HepG2 (cell line): ENCODE results near the gene APCDD1L. TPM values are rescaled to one million over a fixed set of nuclear protein-coding genes. Genes with fewer than 3 reads are reported as not detected.
A peak's percentile ranks its signal among the peaks of the same experiment; 100 is the strongest.

Experiments
- AGO2 ChIP-seq: fragments of 200-400 bp; formaldehyde crosslinking; optimal IDR thresholded peaks from 2 replicates; pipeline ENCODE3; 2017; ENCODE audit warnings: mild to moderate bottlenecking, low read depth, low read length, moderate library complexity
- AKAP8 ChIP-seq: sonication (generic); formaldehyde crosslinking; IDR thresholded peaks from 2 replicates; pipeline ENCODE4 v1.5.1; 2020; ENCODE audit warnings: mild to moderate bottlenecking, missing genetic modification reagents
- BRCA1 ChIP-seq: sonication (generic); formaldehyde crosslinking; IDR thresholded peaks from 2 replicates; pipeline ENCODE4 v1.4.0; 2020; ENCODE audit warnings: missing genetic modification reagents
- KDM3A ChIP-seq: IDR thresholded peaks from 2 replicates; pipeline ENCODE4 v1.6.1; 2018; ENCODE audit warnings: low read depth, missing compliant biosample characterization
- REPIN1 ChIP-seq: sonication (generic); formaldehyde crosslinking; IDR thresholded peaks from 2 replicates; pipeline ENCODE4 v1.8.0; 2022; ENCODE audit warnings: missing genetic modification reagents, low read depth, mild to moderate bottlenecking, borderline replicate concordance
- SALL1 ChIP-seq: sonication (generic); formaldehyde crosslinking; IDR thresholded peaks from 2 replicates; pipeline ENCODE4 v1.8.0; 2022; ENCODE audit warnings: mild to moderate bottlenecking, missing genetic modification reagents
- SMAD3 ChIP-seq: sonication (generic); formaldehyde crosslinking; IDR thresholded peaks from 2 replicates; pipeline ENCODE4 v1.4.0; 2020; ENCODE audit warnings: missing genetic modification reagents
- TCF7L2 ChIP-seq: IDR thresholded peaks from 2 replicates; pipeline ENCODE4 v1.6.1; 2011; ENCODE audit warnings: mild to moderate bottlenecking, low read depth, low read length, moderate library complexity
- ZBTB3 ChIP-seq: sonication (generic); formaldehyde crosslinking; IDR thresholded peaks from 2 replicates; pipeline ENCODE4 v1.4.0; 2020; ENCODE audit warnings: low read depth, mild to moderate bottlenecking, moderate library complexity, missing genetic modification reagents, borderline replicate concordance
- ZC3H13 ChIP-seq: sonication (generic); formaldehyde crosslinking; IDR thresholded peaks from 2 replicates; pipeline ENCODE4 v1.8.1; 2023; ENCODE audit warnings: mild to moderate bottlenecking, missing genetic modification reagents, moderate library complexity
- ZFAT ChIP-seq: sonication (generic); formaldehyde crosslinking; conservative IDR thresholded peaks from 2 replicates; pipeline ENCODE4 v1.8.1; 2023; ENCODE audit warnings: missing genetic modification reagents, inconsistent platforms
- ZNF12 ChIP-seq: sonication (generic); formaldehyde crosslinking; IDR thresholded peaks from 2 replicates; pipeline ENCODE4 v1.5.0; 2020; ENCODE audit warnings: missing genetic modification reagents
- ZNF205 ChIP-seq: IDR thresholded peaks from 2 replicates; pipeline ENCODE4 v1.6.1; 2018; ENCODE audit warnings: missing biosample characterization, missing genetic modification reagents
- ZNF326 ChIP-seq: sonication (generic); formaldehyde crosslinking; IDR thresholded peaks from 2 replicates; pipeline ENCODE4 v1.4.0; 2020; ENCODE audit warnings: missing genetic modification reagents, borderline replicate concordance
- ZNF337 ChIP-seq: sonication (generic); formaldehyde crosslinking; IDR thresholded peaks from 2 replicates; pipeline ENCODE4 v1.5.1; 2020; ENCODE audit warnings: missing genetic modification reagents, low read depth, mild to moderate bottlenecking, borderline replicate concordance
- ZNF496 ChIP-seq: sonication (generic); formaldehyde crosslinking; IDR thresholded peaks from 2 replicates; pipeline ENCODE4 v1.8.1; 2023; ENCODE audit warnings: mild to moderate bottlenecking, moderate library complexity, missing genetic modification reagents; ENCODE audit not compliant: insufficient replicate concordance
- ZNF83 ChIP-seq: sonication (generic); formaldehyde crosslinking; IDR thresholded peaks from 2 replicates; pipeline ENCODE4 v1.4.0; 2020; ENCODE audit warnings: missing genetic modification reagents, mild to moderate bottlenecking, borderline replicate concordance
- polyA plus RNA-seq, 8 experiments: library from polyadenylated mRNA; depleted of rRNA in 3 of 8; stranded (reverse) in 7 of 8; unstranded in 1 of 8; fragments of >200 nt; fragmentation: Illumina TruSeq in 4 of 8; extraction: Trizol in 4 of 8; gene quantifications; 2 replicates each; pipeline versions ENCODE4 v1.2.1 to v1.2.3, GENCODE V29; 2011 to 2016; ENCODE audit warnings: low read depth in 4 of 8, missing spikeins in 1 of 8, mixed read lengths in 1 of 8; ENCODE audit not compliant: insufficient read depth in 1 of 8
- total RNA-seq, 5 experiments: library from RNA; depleted of rRNA; stranded (reverse); fragments of >200 nt; fragmentation: Illumina TruSeq; extraction: Trizol; gene quantifications; 2 replicates each; pipeline ENCODE4 v1.2.3, GENCODE V29; 2016; ENCODE audit warnings: low read depth in 1 of 5
- TF ChIP-seq, protein P1 (sequence below), 2 experiments: IDR thresholded peaks; 2 replicates each; pipeline ENCODE4 v1.6.1; 2011 to 2012; ENCODE audit warnings: low read length in 2 of 2, borderline replicate concordance in 1 of 2, low read depth in 1 of 2, mild to moderate bottlenecking in 1 of 2, moderate library complexity in 1 of 2
- TF ChIP-seq, protein P2 (sequence below): sonication (generic); formaldehyde crosslinking; IDR thresholded peaks from 2 replicates; pipeline ENCODE4 v1.5.1; 2020; ENCODE audit warnings: mild to moderate bottlenecking, moderate library complexity, missing genetic modification reagents
- TF ChIP-seq, protein P3 (sequence below), 2 experiments: fragments of 450-650 bp in 1 of 2; sonication (generic) in 1 of 2; formaldehyde crosslinking; IDR thresholded peaks; 2 replicates each; pipeline versions ENCODE4 v1.5.0 to v1.8.0; 2020 to 2022; ENCODE audit warnings: mild to moderate bottlenecking in 1 of 2, missing genetic modification reagents in 1 of 2
- TF ChIP-seq, protein P4 (sequence below): sonication (generic); formaldehyde crosslinking; IDR thresholded peaks from 2 replicates; pipeline ENCODE4 v1.9.0; 2021; ENCODE audit warnings: missing genetic modification reagents, mild to moderate bottlenecking, borderline replicate concordance

Gene APCDD1L
- total and polyA plus RNA-seq, 2 of the 13 experiments (the other 11 are each of a cell fraction or from before 2014, with no cell fraction given), result not detected

DNA sequence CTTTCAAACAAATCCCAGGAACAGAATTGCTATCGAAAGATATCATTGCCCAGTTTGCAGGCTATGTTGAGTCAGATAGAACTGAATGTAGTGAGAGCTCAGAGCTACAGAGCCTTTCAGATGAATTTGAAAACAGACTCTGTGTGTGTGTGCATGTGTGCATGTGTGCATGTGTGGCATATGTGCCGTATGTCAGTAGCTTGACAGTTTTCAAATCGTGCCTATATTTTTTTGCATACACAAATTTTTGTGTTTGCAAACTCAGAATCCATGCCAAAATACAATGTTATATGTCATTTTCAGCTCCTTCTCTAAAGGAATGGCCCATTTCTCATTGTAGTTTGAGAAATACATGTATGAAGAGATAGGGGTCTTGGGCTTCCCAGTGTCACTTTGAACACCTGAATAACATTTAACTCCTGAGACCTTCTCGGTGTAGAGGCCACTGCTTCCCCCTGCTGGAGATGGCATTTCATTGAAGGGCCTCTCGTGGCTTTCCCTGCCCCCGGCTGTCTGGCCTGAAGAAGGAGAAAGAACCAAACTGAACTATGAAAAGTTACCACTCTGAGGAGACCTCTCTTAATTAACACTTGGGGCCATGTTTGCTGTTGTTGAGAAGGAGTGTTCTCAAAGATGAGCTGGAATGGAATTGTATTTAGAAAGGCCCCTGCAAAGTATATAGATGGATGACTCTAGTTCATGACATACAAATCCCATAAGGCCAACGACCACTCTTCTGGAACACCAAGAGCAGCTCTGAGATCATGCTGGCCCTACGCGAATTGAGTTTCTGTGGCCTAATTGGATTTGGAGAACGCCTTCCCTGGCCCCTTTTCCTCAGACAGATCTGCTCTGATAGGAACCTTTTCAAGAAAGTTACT, 67.4 kb downstream of the APCDD1L start (continued):
- TF ChIP-seq, protein P1, sequence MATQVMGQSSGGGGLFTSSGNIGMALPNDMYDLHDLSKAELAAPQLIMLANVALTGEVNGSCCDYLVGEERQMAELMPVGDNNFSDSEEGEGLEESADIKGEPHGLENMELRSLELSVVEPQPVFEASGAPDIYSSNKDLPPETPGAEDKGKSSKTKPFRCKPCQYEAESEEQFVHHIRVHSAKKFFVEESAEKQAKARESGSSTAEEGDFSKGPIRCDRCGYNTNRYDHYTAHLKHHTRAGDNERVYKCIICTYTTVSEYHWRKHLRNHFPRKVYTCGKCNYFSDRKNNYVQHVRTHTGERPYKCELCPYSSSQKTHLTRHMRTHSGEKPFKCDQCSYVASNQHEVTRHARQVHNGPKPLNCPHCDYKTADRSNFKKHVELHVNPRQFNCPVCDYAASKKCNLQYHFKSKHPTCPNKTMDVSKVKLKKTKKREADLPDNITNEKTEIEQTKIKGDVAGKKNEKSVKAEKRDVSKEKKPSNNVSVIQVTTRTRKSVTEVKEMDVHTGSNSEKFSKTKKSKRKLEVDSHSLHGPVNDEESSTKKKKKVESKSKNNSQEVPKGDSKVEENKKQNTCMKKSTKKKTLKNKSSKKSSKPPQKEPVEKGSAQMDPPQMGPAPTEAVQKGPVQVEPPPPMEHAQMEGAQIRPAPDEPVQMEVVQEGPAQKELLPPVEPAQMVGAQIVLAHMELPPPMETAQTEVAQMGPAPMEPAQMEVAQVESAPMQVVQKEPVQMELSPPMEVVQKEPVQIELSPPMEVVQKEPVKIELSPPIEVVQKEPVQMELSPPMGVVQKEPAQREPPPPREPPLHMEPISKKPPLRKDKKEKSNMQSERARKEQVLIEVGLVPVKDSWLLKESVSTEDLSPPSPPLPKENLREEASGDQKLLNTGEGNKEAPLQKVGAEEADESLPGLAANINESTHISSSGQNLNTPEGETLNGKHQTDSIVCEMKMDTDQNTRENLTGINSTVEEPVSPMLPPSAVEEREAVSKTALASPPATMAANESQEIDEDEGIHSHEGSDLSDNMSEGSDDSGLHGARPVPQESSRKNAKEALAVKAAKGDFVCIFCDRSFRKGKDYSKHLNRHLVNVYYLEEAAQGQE (IDR thresholded peaks at IDR 0.05; ENCODE audit: borderline replicate concordance in 1 of 2, low read depth in 1 of 2, low read length in 2 of 2), result no peak
- TF ChIP-seq, protein P2, sequence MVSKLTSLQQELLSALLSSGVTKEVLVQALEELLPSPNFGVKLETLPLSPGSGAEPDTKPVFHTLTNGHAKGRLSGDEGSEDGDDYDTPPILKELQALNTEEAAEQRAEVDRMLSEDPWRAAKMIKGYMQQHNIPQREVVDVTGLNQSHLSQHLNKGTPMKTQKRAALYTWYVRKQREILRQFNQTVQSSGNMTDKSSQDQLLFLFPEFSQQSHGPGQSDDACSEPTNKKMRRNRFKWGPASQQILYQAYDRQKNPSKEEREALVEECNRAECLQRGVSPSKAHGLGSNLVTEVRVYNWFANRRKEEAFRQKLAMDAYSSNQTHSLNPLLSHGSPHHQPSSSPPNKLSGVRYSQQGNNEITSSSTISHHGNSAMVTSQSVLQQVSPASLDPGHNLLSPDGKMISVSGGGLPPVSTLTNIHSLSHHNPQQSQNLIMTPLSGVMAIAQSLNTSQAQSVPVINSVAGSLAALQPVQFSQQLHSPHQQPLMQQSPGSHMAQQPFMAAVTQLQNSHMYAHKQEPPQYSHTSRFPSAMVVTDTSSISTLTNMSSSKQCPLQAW (CRISPR knock-in tag), result peak; percentile 62; the same call in 1 of the 2 replicates
- TF ChIP-seq AKAP8 (no peak), TCF7L2 (no peak), ZNF326 (CRISPR knock-in tag) (no peak), BRCA1 (CRISPR knock-in tag) (peak; percentile 66; the same call in 1 of the 2 replicates), KDM3A (CRISPR knock-in tag) (peak; percentile 63; the same call in 1 of the 2 replicates), AGO2 (peak; percentile 19), ZBTB3 (no peak), ZNF12 (CRISPR knock-in tag) (no peak), ZNF205 (no peak), SMAD3 (CRISPR knock-in tag) (no peak; the same call in 1 of the 2 replicates), ZNF496 (CRISPR knock-in tag) (no peak), REPIN1 (CRISPR knock-in tag) (no peak; the same call in 1 of the 2 replicates), ZC3H13 (CRISPR knock-in tag) (no peak), ZFAT (no peak), SALL1 (CRISPR knock-in tag) (0 out of 2 replicates have a peak, but pooled peaks have one; percentile 17), ZNF83 (CRISPR knock-in tag) (no peak), ZNF337 (CRISPR knock-in tag) (no peak)
- TF ChIP-seq, protein P3, sequence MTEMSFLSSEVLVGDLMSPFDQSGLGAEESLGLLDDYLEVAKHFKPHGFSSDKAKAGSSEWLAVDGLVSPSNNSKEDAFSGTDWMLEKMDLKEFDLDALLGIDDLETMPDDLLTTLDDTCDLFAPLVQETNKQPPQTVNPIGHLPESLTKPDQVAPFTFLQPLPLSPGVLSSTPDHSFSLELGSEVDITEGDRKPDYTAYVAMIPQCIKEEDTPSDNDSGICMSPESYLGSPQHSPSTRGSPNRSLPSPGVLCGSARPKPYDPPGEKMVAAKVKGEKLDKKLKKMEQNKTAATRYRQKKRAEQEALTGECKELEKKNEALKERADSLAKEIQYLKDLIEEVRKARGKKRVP (CRISPR knock-in tag; IDR thresholded peaks at IDR 0.05), result no peak
- TF ChIP-seq, protein P4, sequence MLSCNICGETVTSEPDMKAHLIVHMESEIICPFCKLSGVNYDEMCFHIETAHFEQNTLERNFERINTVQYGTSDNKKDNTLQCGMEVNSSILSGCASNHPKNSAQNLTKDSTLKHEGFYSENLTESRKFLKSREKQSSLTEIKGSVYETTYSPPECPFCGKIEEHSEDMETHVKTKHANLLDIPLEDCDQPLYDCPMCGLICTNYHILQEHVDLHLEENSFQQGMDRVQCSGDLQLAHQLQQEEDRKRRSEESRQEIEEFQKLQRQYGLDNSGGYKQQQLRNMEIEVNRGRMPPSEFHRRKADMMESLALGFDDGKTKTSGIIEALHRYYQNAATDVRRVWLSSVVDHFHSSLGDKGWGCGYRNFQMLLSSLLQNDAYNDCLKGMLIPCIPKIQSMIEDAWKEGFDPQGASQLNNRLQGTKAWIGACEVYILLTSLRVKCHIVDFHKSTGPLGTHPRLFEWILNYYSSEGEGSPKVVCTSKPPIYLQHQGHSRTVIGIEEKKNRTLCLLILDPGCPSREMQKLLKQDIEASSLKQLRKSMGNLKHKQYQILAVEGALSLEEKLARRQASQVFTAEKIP (CRISPR knock-in tag), result no peak
